Ammon's horn (tissue), 1 donor: ENCODE results near the gene SMCO3.
"Not testable (repeated sequence)": the region's sequence is repeated elsewhere in the genome, so short reads cannot be mapped to it uniquely, and the experiment has no call there.

Experiments used
- DNase-seq: peaks from one replicate; pipeline ENCODE4 v3.0.0-alpha.2; 2016; ENCODE audit warnings: low spot score

SMCO3 gene

DNA sequence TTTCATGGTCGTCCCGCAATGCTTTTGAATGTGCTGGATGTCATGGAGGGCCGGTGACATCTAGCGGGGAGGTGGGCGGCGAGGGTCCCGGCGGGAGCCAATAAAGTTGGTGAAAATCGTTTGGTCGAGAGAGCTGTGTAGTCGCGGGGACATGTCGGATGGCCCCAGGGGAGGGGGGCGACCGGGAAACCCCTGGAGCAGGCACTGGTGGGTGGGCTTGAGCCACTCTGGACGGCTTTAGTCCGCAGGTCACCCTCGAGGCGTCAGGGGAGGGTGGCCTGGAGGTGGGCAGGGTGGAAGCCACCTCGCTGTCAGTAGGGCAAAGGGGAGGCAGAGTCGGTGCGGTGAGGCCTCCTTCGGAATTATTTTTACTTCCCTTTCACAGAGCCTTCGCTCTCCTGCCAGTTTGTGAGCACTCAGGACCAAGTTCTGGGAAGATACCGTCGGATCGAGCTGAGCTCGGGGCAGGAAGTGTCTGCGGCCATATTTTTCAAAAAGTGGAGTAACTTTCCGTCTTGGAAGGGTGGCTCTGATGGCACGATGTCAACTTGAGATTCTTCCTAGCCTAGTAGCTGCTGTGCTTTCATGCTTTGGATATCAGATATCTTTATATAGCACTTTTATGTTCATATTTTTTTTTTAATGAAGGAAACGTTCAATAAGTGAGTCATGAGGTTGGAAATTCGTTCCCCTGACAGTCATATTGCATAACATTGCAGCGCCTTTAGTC, 38.9 kb downstream of the SMCO3 start:
- no peak for DNase-seq

DNA sequence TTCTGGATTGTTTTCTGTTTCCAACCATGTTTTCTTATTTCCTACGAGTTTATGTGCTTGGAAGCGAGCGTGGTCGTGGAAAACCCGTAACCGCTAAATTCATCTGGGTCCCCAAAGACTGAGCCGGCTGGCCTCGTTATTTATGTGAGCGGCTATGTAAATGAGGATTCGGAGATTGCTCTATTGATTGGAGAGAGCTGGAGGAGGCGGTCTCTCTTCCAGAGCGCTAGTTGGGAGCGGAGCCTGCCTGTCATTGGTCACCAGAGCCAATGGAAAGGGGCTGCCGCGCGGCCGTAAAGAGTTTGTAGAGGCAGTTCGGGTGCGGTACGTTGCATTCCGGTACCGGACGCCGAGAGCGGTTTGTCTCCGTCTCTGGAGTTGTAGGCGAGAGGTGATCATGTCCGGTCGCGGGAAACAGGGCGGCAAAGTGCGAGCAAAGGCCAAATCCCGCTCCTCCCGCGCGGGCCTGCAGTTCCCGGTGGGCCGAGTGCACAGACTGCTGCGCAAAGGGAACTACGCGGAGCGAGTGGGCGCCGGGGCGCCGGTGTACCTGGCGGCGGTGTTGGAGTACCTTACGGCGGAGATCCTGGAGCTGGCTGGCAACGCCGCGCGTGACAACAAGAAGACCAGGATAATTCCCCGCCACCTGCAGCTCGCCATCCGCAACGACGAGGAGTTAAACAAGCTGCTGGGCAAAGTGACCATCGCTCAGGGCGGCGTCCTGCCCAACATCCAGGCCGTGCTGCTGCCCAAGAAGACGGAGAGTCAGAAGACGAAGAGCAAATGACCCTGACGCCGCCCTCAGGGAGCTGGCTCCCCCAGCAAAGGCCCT, 39.7 kb downstream of the SMCO3 start:
- DNase-seq: peak; percentile 96

DNA sequence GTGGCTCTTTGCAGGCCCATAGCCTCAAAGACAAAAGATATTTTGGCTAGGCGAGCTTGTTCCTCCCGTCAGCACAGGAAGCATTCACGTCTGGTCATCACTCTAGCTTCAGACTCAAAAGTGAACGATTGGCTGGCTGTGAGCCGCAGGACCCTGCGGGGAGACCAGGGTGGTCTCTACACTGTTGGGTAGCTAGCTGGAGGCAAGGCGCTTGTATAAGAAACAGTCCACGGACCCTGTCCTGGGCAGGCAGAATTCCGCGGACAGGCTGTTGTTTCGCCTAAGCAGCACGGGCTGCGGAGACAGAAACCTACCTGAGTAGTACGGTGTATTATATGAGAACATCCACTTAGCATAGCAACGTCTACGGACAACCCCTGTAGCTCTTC, 40.3 kb downstream of the SMCO3 start:
- DNase-seq: no peak

DNA sequence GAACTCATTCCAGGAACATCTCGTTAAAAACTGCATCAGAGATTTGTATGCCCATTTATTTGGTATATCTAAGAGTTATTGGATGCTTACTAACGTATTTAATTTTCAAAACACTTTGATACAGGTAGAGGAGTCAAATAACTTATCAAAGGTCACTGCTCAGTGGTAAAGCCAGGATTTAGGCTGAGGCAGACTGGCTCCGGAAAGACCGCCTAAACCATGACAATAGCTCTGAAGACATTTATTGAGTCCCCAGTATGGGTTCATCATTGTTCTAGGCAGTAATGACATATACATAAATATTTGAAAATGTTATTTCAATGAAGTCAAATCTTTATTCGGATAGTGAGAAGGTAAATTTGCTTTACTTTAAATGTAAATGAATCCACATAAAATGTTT, 41.0 kb downstream of the SMCO3 start:
- no peak for DNase-seq

DNA sequence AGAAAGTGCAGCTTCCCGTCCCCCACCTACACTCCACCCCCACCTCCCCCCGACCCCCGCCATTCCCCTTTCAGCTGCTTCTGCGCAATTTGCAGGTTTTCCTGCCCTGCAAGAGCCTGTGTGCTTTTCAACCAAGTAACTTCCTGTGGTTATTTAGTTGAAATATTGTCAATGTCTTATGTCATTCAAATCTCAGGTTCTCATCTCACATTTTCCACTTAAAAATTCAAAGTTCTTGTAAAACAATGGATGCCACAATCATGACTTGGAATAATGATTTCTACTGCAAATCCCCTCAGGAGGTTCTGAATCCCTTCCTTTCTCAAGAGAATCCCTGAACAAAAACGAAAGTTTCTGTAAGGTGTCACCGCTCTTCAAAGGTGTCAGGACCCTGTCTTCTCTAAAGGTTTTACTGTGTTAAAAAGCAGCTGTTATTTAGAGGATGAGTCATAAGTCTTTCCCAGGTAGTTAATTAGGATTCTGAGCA, 42.3 kb downstream of the SMCO3 start:
- no peak for DNase-seq

DNA sequence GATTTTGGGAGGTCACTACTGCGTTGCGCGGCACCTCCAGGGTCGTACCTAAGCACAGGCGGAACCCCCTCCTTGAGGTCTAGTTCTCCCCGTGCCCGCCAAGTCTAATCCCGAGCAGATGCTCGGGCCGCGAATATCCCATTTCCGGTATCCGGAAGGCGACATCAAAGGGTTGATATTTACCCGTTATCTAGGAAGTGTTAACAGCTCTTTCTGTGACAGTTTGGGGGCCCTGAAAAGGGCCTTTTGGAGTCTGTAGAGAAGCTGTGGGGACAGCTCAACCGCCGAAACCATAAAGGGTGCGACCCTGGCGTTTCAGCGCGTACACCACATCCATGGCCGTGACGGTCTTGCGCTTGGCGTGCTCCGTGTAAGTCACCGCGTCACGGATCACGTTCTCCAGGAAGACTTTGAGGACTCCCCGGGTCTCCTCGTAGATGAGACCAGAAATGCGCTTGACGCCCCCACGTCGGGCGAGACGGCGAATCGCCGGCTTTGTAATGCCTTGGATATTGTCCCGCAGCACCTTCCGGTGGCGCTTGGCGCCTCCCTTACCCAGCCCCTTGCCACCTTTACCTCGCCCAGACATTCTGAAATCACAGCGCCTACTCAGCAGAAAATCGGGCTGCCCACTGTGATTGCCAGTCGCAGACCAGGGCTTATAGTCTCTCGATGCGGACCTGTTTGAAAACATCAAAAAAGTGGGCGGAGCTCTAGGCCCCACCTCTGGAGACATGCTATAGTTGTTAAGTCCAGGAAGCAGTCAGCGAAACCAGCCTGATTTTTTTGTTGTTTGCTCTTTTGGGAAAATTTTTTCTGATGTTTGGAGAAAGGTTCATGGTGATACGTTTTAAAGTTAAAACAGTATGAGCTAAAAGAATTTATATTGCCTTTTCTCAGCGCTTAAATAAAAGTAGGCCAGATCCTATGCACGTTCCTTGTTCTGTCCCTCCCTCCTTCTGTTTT, 43.2 kb downstream of the SMCO3 start:
- DNase-seq: peak; percentile 89

DNA sequence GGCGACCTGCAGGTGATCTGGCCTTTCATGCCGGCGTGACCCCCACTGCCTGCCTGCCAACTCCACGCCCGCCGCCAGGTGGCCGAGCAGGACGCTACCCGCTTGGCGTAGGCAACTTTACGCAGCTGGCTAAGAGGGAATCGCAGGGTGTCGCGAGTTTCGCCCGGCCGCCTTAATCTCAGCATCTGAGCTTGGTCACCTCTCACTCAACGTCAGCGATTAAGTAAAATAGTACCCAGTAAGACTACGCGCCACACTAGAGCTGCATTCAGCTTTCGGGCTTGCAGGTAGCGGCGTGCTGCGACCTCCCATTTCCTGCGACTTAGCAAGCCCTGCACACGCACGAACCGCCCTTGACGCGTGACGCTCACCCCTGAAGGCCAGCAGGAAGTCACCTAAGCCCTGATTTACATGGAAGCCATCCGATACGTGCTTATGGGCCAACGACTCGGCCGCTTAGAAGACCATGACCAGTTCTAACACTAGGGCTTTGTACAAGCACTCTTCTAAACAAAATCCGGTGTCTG, 44.0 kb downstream of the SMCO3 start:
- DNase-seq: peak; percentile 81

DNA sequence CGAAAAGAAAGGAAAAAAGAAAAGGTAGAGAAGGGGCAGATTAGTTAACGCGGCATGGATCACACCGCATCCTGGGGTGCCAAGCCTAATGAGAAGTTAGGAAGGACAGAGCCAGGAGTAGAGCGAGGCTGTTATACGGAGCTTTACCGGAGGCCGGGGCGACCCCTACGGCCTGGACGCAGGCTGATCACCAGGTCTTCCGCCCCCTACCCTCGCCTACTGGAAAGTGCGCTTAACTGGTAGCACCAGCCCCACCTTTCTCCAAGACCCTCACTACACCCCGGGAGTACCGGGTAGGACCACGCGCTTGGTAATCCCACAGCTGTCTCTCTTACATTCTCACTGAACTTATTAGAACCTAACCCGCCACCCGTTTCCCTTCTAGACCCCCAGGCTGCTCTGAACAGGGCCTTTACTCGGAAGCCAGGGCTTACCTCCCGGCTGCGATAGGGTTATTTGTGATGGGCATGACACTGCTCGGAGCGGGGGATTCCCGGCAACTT, 44.5 kb downstream of the SMCO3 start:
- DNase-seq: peak; percentile 31

DNA sequence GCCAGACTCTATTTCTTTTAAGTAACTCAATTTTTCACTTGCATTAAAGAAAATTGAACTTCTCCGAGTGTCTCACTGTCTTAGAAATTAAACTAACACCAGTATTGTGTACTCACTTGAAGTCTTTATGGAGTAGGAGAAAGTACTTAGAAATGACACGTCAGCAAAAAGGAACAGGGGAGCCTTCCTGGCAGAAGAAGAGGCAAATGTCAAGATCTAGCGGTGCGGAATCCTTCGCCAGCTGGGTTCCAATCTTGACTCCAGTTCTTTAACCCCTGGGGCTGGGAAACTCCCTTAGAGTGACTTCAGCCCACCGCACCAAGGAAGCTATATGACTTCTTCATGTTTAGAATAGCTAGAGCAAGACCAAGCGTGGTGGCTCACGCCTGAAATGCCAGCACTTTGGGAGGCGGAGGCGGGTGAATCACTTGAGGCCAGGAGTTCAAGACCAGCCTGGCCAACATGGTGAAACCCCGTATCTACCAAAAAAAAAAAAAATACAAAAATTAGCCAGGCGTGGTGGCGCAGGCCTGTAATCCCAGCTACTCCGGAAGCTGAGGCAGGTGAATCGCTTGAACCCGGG, 45.1 kb downstream of the SMCO3 start:
- DNase-seq: no peak

DNA sequence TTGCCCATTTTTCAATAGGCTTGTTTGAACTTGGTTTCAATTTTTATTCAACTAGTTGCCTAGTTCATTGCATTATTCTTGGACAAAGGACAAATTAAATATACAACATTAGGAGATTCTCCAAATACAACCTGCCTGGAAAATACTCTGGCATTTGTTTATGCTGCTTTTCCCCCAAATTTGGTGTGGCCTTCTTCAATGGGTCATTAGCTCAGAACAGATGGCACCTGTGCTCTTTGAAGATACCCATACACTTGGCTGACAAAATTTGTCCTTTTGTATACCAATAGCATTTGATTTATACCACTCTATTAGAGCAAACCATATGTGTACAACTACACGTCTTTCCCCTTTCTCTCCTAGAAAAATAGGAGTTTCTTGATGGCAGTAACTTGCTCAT, 46.4 kb downstream of the SMCO3 start:
- DNase-seq: no peak

DNA sequence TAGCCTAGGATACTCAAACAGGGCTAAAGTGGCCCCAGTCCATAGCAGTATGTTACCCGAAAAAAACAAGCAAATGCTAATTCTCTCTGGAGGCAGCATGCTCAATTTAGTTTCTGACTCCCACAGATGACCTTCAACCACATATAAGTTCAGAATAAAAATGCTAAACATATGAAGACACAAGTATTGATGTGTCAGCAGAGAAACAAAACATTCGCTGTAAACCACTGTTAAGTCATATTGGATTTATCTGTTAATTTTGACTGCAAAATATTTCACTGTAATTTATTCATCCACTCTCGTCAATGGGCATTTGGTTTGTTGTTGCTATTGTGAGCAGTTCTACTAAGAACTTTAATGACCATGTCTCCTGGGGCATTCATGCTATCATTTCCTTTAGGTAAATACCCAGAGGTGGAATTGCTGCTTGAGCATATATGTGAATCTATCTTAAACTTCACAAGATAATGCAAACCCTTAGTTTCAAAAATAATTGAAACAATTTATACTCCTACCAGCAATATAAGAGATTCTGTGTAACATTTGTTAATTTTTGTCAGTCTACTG, 47.2 kb downstream of the SMCO3 start:
- DNase-seq: no peak

DNA sequence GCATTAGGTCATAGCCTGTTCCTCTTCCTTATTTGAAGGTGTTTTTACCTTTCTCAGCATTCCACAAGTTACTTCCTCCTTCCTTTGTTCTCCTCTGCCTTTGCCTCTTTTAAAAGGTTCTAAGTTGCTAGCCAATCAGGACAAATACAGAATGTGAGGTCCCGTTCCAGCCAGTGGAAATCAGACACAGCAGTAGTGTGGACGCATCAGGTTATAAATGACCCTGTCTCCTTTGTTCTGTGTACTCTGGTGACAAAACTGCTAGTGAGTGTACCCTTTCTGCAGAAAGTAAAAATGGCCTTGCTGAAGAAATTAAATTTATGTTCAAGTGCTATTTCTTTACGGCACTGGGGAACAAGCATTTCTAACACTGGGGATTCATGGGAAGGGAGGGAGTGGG, 48.0 kb downstream of the SMCO3 start:
- not testable (repeated sequence) for DNase-seq

DNA sequence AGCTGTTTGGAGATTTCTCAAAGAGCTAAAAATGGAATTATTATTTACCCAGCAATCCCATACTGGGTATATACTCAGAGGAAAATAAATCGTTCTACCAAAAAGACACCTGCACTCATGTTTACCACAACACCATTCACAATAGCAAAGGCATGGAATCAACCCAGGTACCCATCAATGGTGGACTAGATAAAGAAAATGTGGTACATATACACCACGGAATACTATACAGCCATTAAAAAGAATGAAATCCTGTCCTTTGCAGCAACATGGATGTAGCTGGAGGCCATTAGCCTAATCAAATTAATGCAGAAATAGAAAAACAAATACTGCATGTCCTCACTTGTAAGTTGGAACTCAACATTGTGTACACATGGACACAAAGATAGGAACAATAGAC, 48.6 kb downstream of the SMCO3 start:
- DNase-seq: no peak

DNA sequence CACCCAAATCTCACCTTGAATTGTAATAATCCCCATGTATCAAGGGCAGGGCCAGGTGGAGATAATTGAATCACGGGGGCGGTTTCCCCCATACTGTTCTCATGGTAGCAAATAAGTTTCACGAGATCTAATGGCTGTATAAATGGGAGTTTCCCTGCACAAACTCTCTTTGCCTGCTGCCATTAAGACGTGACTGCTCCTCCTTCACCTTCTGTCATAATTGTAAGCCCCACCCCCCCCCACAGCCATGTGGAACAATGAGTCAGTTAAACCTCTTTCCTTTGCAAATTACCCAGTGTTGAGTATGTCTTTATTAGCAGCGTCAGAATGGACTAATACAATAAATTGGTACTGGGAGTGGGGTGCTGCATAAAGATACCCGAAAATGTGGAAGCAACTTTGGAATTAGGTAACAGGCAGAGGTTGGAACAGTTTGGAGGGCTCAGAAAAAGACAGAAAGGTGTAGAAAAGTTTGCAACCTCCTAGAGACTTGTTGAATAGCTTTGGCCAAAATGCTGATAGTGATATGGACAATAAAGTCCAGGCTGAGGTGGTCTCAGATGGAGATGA, 54.2 kb downstream of the SMCO3 start:
- not testable (repeated sequence) for DNase-seq

DNA sequence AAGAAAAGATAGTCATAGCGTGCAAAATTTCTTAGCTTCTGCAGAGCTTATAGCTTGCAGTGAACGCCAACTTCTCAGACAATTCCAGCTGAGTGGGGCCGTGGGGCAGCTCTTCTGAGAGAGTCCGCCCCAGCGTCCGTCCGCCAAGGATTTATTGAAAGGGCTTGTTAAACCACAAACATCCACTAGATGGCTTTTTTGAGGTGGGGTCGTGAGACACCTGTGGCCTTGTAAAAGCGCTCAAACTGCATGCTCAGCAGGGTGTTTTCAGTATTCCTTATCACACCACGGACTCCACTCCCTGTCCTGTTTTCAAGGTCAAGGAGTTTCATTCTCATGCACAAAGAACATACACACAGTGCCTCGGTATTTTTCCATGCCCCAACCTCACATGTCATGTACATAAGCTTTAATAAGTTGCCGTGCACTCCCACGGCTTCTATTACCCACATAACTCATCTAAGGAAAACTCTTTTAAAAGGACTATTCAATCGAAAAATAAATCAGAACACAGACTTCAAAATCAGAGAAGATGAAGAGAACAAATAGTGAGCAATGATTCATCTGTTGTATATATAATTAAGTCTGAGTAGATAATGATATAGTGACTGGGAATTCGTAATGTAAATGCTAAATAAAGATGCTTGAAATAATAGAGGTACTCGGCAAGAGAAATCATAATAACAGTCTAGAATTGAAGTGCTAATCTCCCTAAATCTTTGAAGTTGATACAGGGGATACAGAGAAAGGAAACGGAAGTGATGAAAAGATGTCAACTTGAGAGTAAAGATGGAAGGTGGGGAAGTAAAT, 57.4 kb downstream of the SMCO3 start:
- no peak for DNase-seq
